HepG2 (cell line): Measurements from ENCODE around the gene TESK1. TPM values are rescaled to one million over a fixed set of nuclear protein-coding genes. Genes with fewer than 3 reads are reported as not detected.

Experiments used
- CENPT ChIP-seq: sonication (generic); formaldehyde crosslinking; IDR thresholded peaks from 2 replicates; pipeline ENCODE4 v1.8.0; 2022; ENCODE audit warnings: low read depth, mild to moderate bottlenecking, moderate library complexity, missing genetic modification reagents
- EEA1 ChIP-seq: sonication (generic); formaldehyde crosslinking; IDR thresholded peaks from 2 replicates; pipeline ENCODE4 v1.5.1; 2020; ENCODE audit warnings: mild to moderate bottlenecking, missing genetic modification reagents, borderline replicate concordance
- MLXIP ChIP-seq: sonication (generic); formaldehyde crosslinking; IDR thresholded peaks from 2 replicates; pipeline ENCODE4 v1.9.0; 2021; ENCODE audit warnings: missing genetic modification reagents, borderline replicate concordance
- NCOA2 ChIP-seq: sonication (generic); formaldehyde crosslinking; IDR thresholded peaks from 2 replicates; pipeline ENCODE4 v1.8.0; 2022; ENCODE audit warnings: inconsistent platforms
- NR0B2 ChIP-seq: sonication (generic); formaldehyde crosslinking; IDR thresholded peaks from 2 replicates; pipeline ENCODE4 v1.4.0; 2020; ENCODE audit warnings: mild to moderate bottlenecking, missing genetic modification reagents
- PLRG1 ChIP-seq: fragments of 450-650 bp; conservative IDR thresholded peaks from 2 replicates; pipeline ENCODE4 v1.6.1; 2016
- PRDM10 ChIP-seq: sonication (generic); formaldehyde crosslinking; IDR thresholded peaks from 2 replicates; pipeline ENCODE4 v1.4.0; 2020; ENCODE audit warnings: low read depth, missing genetic modification reagents
- ZFAT ChIP-seq: sonication (generic); formaldehyde crosslinking; conservative IDR thresholded peaks from 2 replicates; pipeline ENCODE4 v1.8.1; 2023; ENCODE audit warnings: missing genetic modification reagents, inconsistent platforms
- ZNF333 ChIP-seq: sonication (generic); formaldehyde crosslinking; IDR thresholded peaks from 2 replicates; pipeline ENCODE4 v1.4.0; 2020; ENCODE audit warnings: mild to moderate bottlenecking, missing genetic modification reagents, borderline replicate concordance
- ZNF496 ChIP-seq: sonication (generic); formaldehyde crosslinking; IDR thresholded peaks from 2 replicates; pipeline ENCODE4 v1.8.1; 2023; ENCODE audit warnings: mild to moderate bottlenecking, moderate library complexity, missing genetic modification reagents; ENCODE audit not compliant: insufficient replicate concordance
- ZNF646 ChIP-seq: sonication (generic); formaldehyde crosslinking; IDR thresholded peaks from 2 replicates; pipeline ENCODE4 v1.9.0; 2021; ENCODE audit warnings: mild to moderate bottlenecking, missing genetic modification reagents
- polyA plus RNA-seq, 8 experiments: library from polyadenylated mRNA; depleted of rRNA in 3 of 8; stranded (reverse) in 7 of 8; unstranded in 1 of 8; fragments of >200 nt; fragmentation: Illumina TruSeq in 4 of 8; extraction: Trizol in 4 of 8; gene quantifications; 2 replicates each; pipeline versions ENCODE4 v1.2.1 to v1.2.3, GENCODE V29; 2011 to 2016; ENCODE audit warnings: low read depth in 4 of 8, missing spikeins in 1 of 8, mixed read lengths in 1 of 8; ENCODE audit not compliant: insufficient read depth in 1 of 8
- total RNA-seq, 5 experiments: library from RNA; depleted of rRNA; stranded (reverse); fragments of >200 nt; fragmentation: Illumina TruSeq; extraction: Trizol; gene quantifications; 2 replicates each; pipeline ENCODE4 v1.2.3, GENCODE V29; 2016; ENCODE audit warnings: low read depth in 1 of 5
- TF ChIP-seq, protein P1 (sequence below): sonication (generic); formaldehyde crosslinking; IDR thresholded peaks from 2 replicates; pipeline ENCODE4 v1.8.0; 2022; ENCODE audit warnings: mild to moderate bottlenecking, missing genetic modification reagents, borderline replicate concordance

The TESK1 gene
- total and polyA plus RNA-seq, 2 of the 13 experiments (the other 11 are each of a cell fraction or from before 2014, with no cell fraction given) = 7.3 to 13.6 TPM

DNA sequence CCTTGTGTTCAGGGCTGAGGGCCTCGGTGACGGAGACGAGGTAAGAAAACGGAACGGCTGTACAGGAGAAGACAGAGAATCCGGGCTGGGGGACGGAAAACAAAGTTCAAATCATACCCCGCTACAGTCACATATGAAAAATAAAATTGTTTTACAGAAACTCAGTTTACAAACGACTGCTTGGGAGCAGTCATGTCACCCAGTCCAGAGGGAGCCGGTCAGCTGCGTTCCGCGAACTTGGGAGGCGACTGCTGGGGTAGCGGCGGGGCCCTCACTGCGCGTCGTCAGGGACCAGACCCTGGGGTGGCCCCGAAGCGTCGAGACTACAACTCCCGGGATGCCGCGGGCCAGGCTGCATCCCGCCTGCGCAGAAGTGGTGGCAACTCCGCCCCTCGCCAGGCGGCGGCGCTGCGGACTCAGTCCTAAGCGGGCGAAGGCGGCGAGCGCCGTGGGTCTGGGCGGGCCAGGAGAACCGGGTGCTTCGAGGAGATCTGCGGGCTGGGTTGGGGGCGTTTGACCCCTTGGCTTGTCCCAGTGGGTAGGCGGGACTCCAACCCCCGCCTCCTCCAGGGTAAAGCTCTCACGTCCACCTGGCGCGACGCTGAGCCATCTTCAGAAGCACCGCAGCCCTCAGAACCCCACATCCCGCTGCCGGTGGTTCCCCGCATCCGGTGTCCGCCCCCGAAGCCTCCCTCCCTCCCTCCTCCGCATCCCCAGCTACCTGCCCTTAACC lies 41.6 kb downstream of the TESK1 start (continued):
- TF ChIP-seq ZNF646 (CRISPR knock-in tag) (no peak), ZNF496 (CRISPR knock-in tag) (no peak), PRDM10 (CRISPR knock-in tag) (0 out of 2 replicates have a peak, but pooled peaks have one; percentile 34), PLRG1 (no peak), EEA1 (CRISPR knock-in tag) (0 out of 2 replicates have a peak, but pooled peaks have one; percentile 27), ZFAT (CRISPR knock-in tag) (no peak), MLXIP (no peak), NR0B2 (no peak), CENPT (CRISPR knock-in tag) (0 out of 2 replicates have a peak, but pooled peaks have one; percentile 72), ZNF333 (CRISPR knock-in tag) (no peak; the same call in 1 of the 2 replicates), NCOA2 (no peak)
- TF ChIP-seq, protein P1, sequence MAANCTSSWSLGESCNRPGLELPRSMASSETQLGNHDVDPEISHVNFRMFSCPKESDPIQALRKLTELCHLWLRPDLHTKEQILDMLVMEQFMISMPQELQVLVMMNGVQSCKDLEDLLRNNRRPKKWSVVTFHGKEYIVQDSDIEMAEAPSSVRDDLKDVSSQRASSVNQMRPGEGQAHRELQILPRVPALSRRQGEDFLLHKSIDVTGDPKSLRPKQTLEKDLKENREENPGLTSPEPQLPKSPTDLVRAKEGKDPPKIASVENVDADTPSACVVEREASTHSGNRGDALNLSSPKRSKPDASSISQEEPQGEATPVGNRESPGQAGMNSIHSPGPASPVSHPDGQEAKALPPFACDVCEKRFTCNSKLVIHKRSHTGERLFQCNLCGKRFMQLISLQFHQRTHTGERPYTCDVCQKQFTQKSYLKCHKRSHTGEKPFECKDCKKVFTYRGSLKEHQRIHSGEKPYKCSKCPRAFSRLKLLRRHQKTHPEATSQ (CRISPR knock-in tag) = no peak
